Neural progenitor cell (in vitro differentiated cells): Measurements from ENCODE around the gene DDAH1.

Source experiments
- EZH2 ChIP-seq: fragments of 200-600 bp; sonication (generic); IDR thresholded peaks from 2 replicates; pipeline ENCODE4 v1.6.1; 2017; ENCODE audit warnings: antibody characterized with exemption, mild to moderate bottlenecking, moderate library complexity
- EZH2phosphoT487 ChIP-seq: fragments of 200-600 bp; sonication (generic); IDR thresholded peaks from 2 replicates; pipeline ENCODE4 v1.6.1; 2017; ENCODE audit warnings: antibody characterized with exemption
- TF ChIP-seq, protein P1 (sequence below): fragments of 200-600 bp; sonication (generic); IDR thresholded peaks from 2 replicates; pipeline ENCODE4 v1.5.1; 2017; ENCODE audit warnings: antibody characterized with exemption, mild to moderate bottlenecking

DNA sequence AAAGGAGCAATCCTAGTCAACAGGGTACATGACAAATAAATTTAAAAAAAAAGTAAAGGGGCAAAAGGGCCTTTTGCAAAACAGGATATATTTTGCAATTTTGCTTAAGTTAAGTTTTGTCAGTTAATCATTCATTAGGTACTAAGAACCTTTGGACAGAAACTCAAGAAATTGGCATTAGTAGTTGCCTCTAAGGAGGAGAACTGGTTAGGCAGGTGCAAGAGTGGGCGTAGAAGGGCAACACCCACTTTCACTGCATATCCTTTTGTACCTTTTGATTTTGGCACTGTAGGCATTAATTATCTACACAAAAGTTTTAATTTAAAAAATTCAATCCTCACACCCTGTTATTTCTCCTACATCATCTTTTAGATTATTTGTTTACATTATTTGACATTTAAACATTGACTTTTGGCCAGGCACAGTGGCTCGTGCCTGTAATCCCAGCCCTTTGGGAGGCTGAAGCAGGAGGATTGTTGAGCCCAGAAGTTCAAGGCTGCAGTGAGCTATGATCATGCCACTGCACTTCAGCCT lies 4.3 kb downstream of the DDAH1 start:
- no peak for TF ChIP-seq EZH2
- TF ChIP-seq, protein P1, sequence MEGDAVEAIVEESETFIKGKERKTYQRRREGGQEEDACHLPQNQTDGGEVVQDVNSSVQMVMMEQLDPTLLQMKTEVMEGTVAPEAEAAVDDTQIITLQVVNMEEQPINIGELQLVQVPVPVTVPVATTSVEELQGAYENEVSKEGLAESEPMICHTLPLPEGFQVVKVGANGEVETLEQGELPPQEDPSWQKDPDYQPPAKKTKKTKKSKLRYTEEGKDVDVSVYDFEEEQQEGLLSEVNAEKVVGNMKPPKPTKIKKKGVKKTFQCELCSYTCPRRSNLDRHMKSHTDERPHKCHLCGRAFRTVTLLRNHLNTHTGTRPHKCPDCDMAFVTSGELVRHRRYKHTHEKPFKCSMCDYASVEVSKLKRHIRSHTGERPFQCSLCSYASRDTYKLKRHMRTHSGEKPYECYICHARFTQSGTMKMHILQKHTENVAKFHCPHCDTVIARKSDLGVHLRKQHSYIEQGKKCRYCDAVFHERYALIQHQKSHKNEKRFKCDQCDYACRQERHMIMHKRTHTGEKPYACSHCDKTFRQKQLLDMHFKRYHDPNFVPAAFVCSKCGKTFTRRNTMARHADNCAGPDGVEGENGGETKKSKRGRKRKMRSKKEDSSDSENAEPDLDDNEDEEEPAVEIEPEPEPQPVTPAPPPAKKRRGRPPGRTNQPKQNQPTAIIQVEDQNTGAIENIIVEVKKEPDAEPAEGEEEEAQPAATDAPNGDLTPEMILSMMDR, result no peak
- TF ChIP-seq EZH2phosphoT487, result no peak
